SU-DHL-6 (cell line): ENCODE data around the gene PPP1R3C.

Experiments
- H2AFZ ChIP-seq: fragments of 200-600 bp; sonication (generic); 2 replicates; pipeline ENCODE4 v1.6.1; 2014; ENCODE audit warnings: low read depth, mild to moderate bottlenecking, moderate library complexity, mixed read lengths, antibody characterized with exemption, low read length; ENCODE audit not compliant: severe bottlenecking
- H3F3A ChIP-seq: fragments of 200-600 bp; shearing (Covaris generic); 2 replicates; pipeline ENCODE4 v1.6.0; 2016; ENCODE audit warnings: antibody characterized with exemption, mild to moderate bottlenecking; ENCODE audit not compliant: insufficient read depth
- H3K27ac ChIP-seq: fragments of 200-600 bp; sonication (generic); 2 replicates; pipeline ENCODE4 v1.5.1; 2016; ENCODE audit warnings: low read depth, mild to moderate bottlenecking, low read length, moderate library complexity, mixed read lengths
- H3K27me3 ChIP-seq: fragments of 200-600 bp; sonication (generic), shearing (Covaris generic); 2 replicates; pipeline ENCODE4 v1.6.0; 2014; ENCODE audit warnings: mild to moderate bottlenecking, low read length
- H3K36me3 ChIP-seq: fragments of 200-600 bp; sonication (generic); 2 replicates; pipeline ENCODE4 v1.6.1; 2014; ENCODE audit warnings: mild to moderate bottlenecking, low read length, mixed read lengths
- H3K4me2 ChIP-seq: fragments of 300-600, 200-600 bp; shearing (Covaris generic), sonication (generic); 2 replicates; pipeline ENCODE4 v1.6.0; 2014; ENCODE audit warnings: low read length, low read depth, mild to moderate bottlenecking; ENCODE audit not compliant: poor library complexity, severe bottlenecking
- H3K4me3 ChIP-seq: fragments of 200-600 bp; sonication (generic); 2 replicates; pipeline ENCODE4 v1.5.1; 2014; ENCODE audit warnings: antibody characterized with exemption, low read length, mild to moderate bottlenecking, mixed read lengths; ENCODE audit not compliant: insufficient read depth, poor library complexity, severe bottlenecking
- H3K79me2 ChIP-seq: fragments of 200-600 bp; sonication (generic); 2 replicates; pipeline ENCODE4 v1.6.1; 2014; ENCODE audit warnings: mild to moderate bottlenecking, low read length, moderate library complexity; ENCODE audit not compliant: insufficient read depth
- H3K9ac ChIP-seq: fragments of 200-600 bp; sonication (generic); 2 replicates; pipeline ENCODE4 v1.7.0; 2014; ENCODE audit warnings: mild to moderate bottlenecking, low read length
- H3K9me2 ChIP-seq: fragments of 200-600 bp; sonication (generic); replicated peaks from 2 replicates; pipeline ENCODE4 v1.6.1; 2014; ENCODE audit warnings: low read length; ENCODE audit not compliant: insufficient read depth
- H3K9me3 ChIP-seq: fragments of 200-600 bp; sonication (generic); 2 replicates; pipeline ENCODE4 v1.6.1; 2014; ENCODE audit warnings: low read length, mixed read lengths; ENCODE audit not compliant: insufficient read depth
- H4K20me1 ChIP-seq: fragments of 200-600 bp; sonication (generic); 2 replicates; pipeline ENCODE4 v1.6.1; 2014; ENCODE audit warnings: low read depth, mild to moderate bottlenecking, antibody characterized with exemption, low read length, moderate library complexity, mixed read lengths
- CTCF ChIP-seq: fragments of 200-600 bp; sonication (generic); IDR thresholded peaks from one replicate; pipeline ENCODE4 v1.5.1; 2017; ENCODE audit warnings: antibody characterized with exemption, mild to moderate bottlenecking, low read length, moderate library complexity; ENCODE audit not compliant: insufficient read depth, poor library complexity, severe bottlenecking
- EZH2phosphoT487 ChIP-seq: fragments of 200-600 bp; sonication (generic), shearing (Covaris generic); conservative IDR thresholded peaks from 2 replicates; pipeline ENCODE4 v1.6.1; 2018; ENCODE audit warnings: mild to moderate bottlenecking, antibody characterized with exemption, low read length, moderate library complexity, mixed read lengths

Gene PPP1R3C

GRCh38 chr10:91602868-91603568 lies 29.9 kb downstream of the PPP1R3C start:
- Histone ChIP-seq H2AFZ (no peak overlapping the region), H3K9ac (no peak overlapping the region), H3K9me3 (0 out of 2 replicates have a peak, but pooled peaks cover 4% of the 10 kb centered on the region), H3F3A (no peaks in the 10 kb centered on the region), H3K9me2 (no peaks in the 10 kb centered on the region), H3K36me3 (no peaks in the 10 kb centered on the region), H3K27me3 (no peaks in the 10 kb centered on the region), H3K4me3 (no peak overlapping the region), H3K79me2 (no peaks in the 10 kb centered on the region), H4K20me1 (no peaks in the 10 kb centered on the region), H3K4me2 (no peak overlapping the region), H3K27ac (no peak overlapping the region)
- TF ChIP-seq EZH2phosphoT487 = no peak
- TF ChIP-seq CTCF = no peak

- H3K9ac ChIP-seq = no peak overlapping the region
- no peak overlapping the region for H3K4me3 ChIP-seq
- TF ChIP-seq CTCF (no peak), EZH2phosphoT487 (no peak)
- H3K9me3 ChIP-seq = 0 out of 2 replicates have a peak, but pooled peaks cover 4% of the 10 kb centered on the region
- H4K20me1 ChIP-seq = no peaks in the 10 kb centered on the region
- no peaks in the 10 kb centered on the region for H3K79me2 ChIP-seq
- H3F3A ChIP-seq = no peaks in the 10 kb centered on the region
- H3K36me3 ChIP-seq = no peaks in the 10 kb centered on the region
- no peaks in the 10 kb centered on the region for H3K9me2 ChIP-seq
- no peak overlapping the region for H3K27ac ChIP-seq
- H3K27me3 ChIP-seq = no peaks in the 10 kb centered on the region
- H3K4me2 ChIP-seq = no peak overlapping the region
- no peak overlapping the region for H2AFZ ChIP-seq
These were observed 30.4 kb downstream of the PPP1R3C start for GRCh38 chr10:91602449-91602848.

GRCh38 chr10:91601212-91601611 lies 31.7 kb downstream of the PPP1R3C start:
- Histone ChIP-seq H4K20me1 (no peaks in the 10 kb centered on the region), H3K9me2 (no peaks in the 10 kb centered on the region), H3K79me2 (no peaks in the 10 kb centered on the region), H3F3A (no peaks in the 10 kb centered on the region), H3K27ac (no peak overlapping the region), H3K9me3 (0 out of 2 replicates have a peak, but pooled peaks cover 4% of the 10 kb centered on the region), H3K36me3 (no peaks in the 10 kb centered on the region), H3K4me3 (no peak overlapping the region), H3K4me2 (no peak overlapping the region), H3K9ac (no peak overlapping the region), H2AFZ (no peak overlapping the region), H3K27me3 (no peaks in the 10 kb centered on the region)
- TF ChIP-seq EZH2phosphoT487 = no peak
- TF ChIP-seq CTCF = no peak
